Duodenal mucosa (tissue), 2 donors: Measurements from ENCODE around the gene PLA2G4A.

Source experiments
- H3K27ac ChIP-seq: one replicate; pipeline ENCODE4 v1.7.0; 2013; ENCODE audit warnings: low read depth, low read length
- H3K27me3 ChIP-seq, 2 donors: one replicate each; pipeline ENCODE4 v1.7.0; 2013; ENCODE audit warnings: low read length in 2 of 2, control low read depth in 1 of 2; ENCODE audit not compliant: insufficient read depth in 2 of 2, control insufficient read depth in 1 of 2
- H3K36me3 ChIP-seq, 2 donors: one replicate each; pipeline ENCODE4 v1.7.0; 2013; ENCODE audit warnings: low read length in 2 of 2, control low read depth in 1 of 2; ENCODE audit not compliant: insufficient read depth in 2 of 2, control insufficient read depth in 1 of 2
- H3K4me1 ChIP-seq, 2 donors: one replicate each; pipeline ENCODE4 v1.7.0; 2013; ENCODE audit warnings: low read length in 2 of 2, control low read depth in 1 of 2; ENCODE audit not compliant: insufficient read depth in 2 of 2, control insufficient read depth in 1 of 2
- H3K4me3 ChIP-seq, 2 donors: one replicate each; pipeline ENCODE4 v1.7.0; 2013; ENCODE audit warnings: low read length in 2 of 2, low read depth in 1 of 2
- H3K9ac ChIP-seq, 2 donors: one replicate each; pipeline ENCODE4 v1.7.0; 2013; ENCODE audit warnings: low read length in 2 of 2, low read depth in 1 of 2
- H3K9me3 ChIP-seq, 2 donors: one replicate each; pipeline ENCODE4 v1.7.0; 2013; ENCODE audit warnings: low read length in 2 of 2, control low read depth in 1 of 2; ENCODE audit not compliant: control insufficient read depth in 1 of 2

The PLA2G4A gene

GRCh38 chr1:186980400-186980799, 151.7 kb downstream of the PLA2G4A start:
- H3K27ac ChIP-seq: no peak overlapping the region
- no peak overlapping the region for H3K9ac ChIP-seq
- no peak overlapping the region for H3K4me3 ChIP-seq
- no peaks in the 10 kb centered on the region for H3K27me3 ChIP-seq
- H3K4me1 ChIP-seq: peaks cover 4 to 8% of the 10 kb centered on the region in 2 donors
- H3K9me3 ChIP-seq: no peaks in the 10 kb centered on the region
- no peaks in the 10 kb centered on the region for H3K36me3 ChIP-seq

- H3K27me3 ChIP-seq: no peaks in the 10 kb centered on the region
Observed at GRCh38 chr1:186982116-186982515, 153.4 kb downstream of the PLA2G4A start.

GRCh38 chr1:186983327-186983726, 154.6 kb downstream of the PLA2G4A start:
- H3K27ac ChIP-seq: no peak overlapping the region
- peaks cover 4 to 8% of the 10 kb centered on the region in 2 donors for H3K4me1 ChIP-seq
- H3K9ac ChIP-seq: no peak overlapping the region

More at GRCh38 chr1:186982116-186982515, 153.4 kb downstream of the PLA2G4A start:
- no peak overlapping the region for H3K4me3 ChIP-seq
- peaks cover 4 to 8% of the 10 kb centered on the region in 2 donors for H3K4me1 ChIP-seq
- no peak overlapping the region for H3K27ac ChIP-seq
- H3K36me3 ChIP-seq: no peaks in the 10 kb centered on the region
- H3K9ac ChIP-seq: no peak overlapping the region
- no peaks in the 10 kb centered on the region for H3K9me3 ChIP-seq

GRCh38 chr1:186984959-186985358, 156.2 kb downstream of the PLA2G4A start:
- H3K36me3 ChIP-seq: peaks cover 4 to 6% of the 10 kb centered on the region in 2 donors
- no peak overlapping the region for H3K9ac ChIP-seq
- H3K4me1 ChIP-seq: peaks cover 4 to 8% of the 10 kb centered on the region in 2 donors
- H3K4me3 ChIP-seq: no peak overlapping the region
- no peak overlapping the region for H3K27ac ChIP-seq
- no peaks in the 10 kb centered on the region for H3K9me3 ChIP-seq
- H3K27me3 ChIP-seq: no peaks in the 10 kb centered on the region

More at GRCh38 chr1:186983327-186983726, 154.6 kb downstream of the PLA2G4A start:
- Histone ChIP-seq H3K36me3 (no peaks in the 10 kb centered on the region), H3K9me3 (no peaks in the 10 kb centered on the region), H3K27me3 (no peaks in the 10 kb centered on the region), H3K4me3 (no peak overlapping the region)

- no peak overlapping the region for H3K4me3 ChIP-seq
- H3K27me3 ChIP-seq: no peaks in the 10 kb centered on the region
- H3K9me3 ChIP-seq: no peaks in the 10 kb centered on the region
- peaks cover 4 to 7% of the 10 kb centered on the region in 2 donors for H3K36me3 ChIP-seq
- no peak overlapping the region for H3K27ac ChIP-seq
- H3K9ac ChIP-seq: no peak overlapping the region
- peaks cover 4 to 8% of the 10 kb centered on the region in 2 donors for H3K4me1 ChIP-seq
Observed at GRCh38 chr1:186985889-186986491, 157.2 kb downstream of the PLA2G4A start.

GRCh38 chr1:186987065-186987464, 158.3 kb downstream of the PLA2G4A start:
- H3K9me3 ChIP-seq: no peaks in the 10 kb centered on the region
- no peaks in the 10 kb centered on the region for H3K27me3 ChIP-seq
- no peak overlapping the region for H3K9ac ChIP-seq
- H3K4me1 ChIP-seq: peaks cover 4 to 5% of the 10 kb centered on the region in 2 donors
- peaks cover 4 to 7% of the 10 kb centered on the region in 2 donors for H3K36me3 ChIP-seq
- H3K27ac ChIP-seq: no peak overlapping the region
- H3K4me3 ChIP-seq: no peak overlapping the region

GRCh38 chr1:186987769-186988168, 159.0 kb downstream of the PLA2G4A start:
- Histone ChIP-seq H3K4me1 (peaks cover 0 to 4% of the 10 kb centered on the region in 2 donors), H3K4me3 (no peak overlapping the region), H3K36me3 (peaks cover 4 to 7% of the 10 kb centered on the region in 2 donors), H3K27me3 (no peaks in the 10 kb centered on the region), H3K27ac (no peak overlapping the region), H3K9ac (no peak overlapping the region), H3K9me3 (no peaks in the 10 kb centered on the region)

GRCh38 chr1:186993996-186994395, 165.2 kb downstream of the PLA2G4A start:
- Histone ChIP-seq H3K27me3 (no peaks in the 10 kb centered on the region), H3K4me1 (no peaks in the 10 kb centered on the region), H3K9ac (no peak overlapping the region), H3K27ac (no peak overlapping the region), H3K4me3 (no peak overlapping the region), H3K9me3 (no peaks in the 10 kb centered on the region), H3K36me3 (peaks cover 4 to 7% of the 10 kb centered on the region in 2 donors)

GRCh38 chr1:186994897-186995296, 166.1 kb downstream of the PLA2G4A start:
- no peak overlapping the region for H3K9ac ChIP-seq
- no peak overlapping the region for H3K4me3 ChIP-seq
- H3K27ac ChIP-seq: no peak overlapping the region
- peaks cover 0 to 2% of the 10 kb centered on the region in 2 donors for H3K36me3 ChIP-seq
- H3K4me1 ChIP-seq: no peaks in the 10 kb centered on the region
- H3K9me3 ChIP-seq: no peaks in the 10 kb centered on the region
- peaks cover 0 to 5% of the 10 kb centered on the region in 2 donors for H3K27me3 ChIP-seq

- Histone ChIP-seq H3K36me3 (no peaks in the 10 kb centered on the region), H3K4me3 (no peak overlapping the region), H3K9me3 (no peaks in the 10 kb centered on the region), H3K9ac (no peak overlapping the region), H3K27ac (no peak overlapping the region), H3K4me1 (no peaks in the 10 kb centered on the region), H3K27me3 (peaks cover 0 to 5% of the 10 kb centered on the region in 2 donors)
Observed at GRCh38 chr1:186996816-186997215, 168.1 kb downstream of the PLA2G4A start.
